Omental fat pad (tissue), 4 donors: ENCODE measurements around the gene DFFA. TPM values are rescaled to one million over a fixed set of nuclear protein-coding genes. Genes with fewer than 3 reads are reported as not detected.
"Not testable (repeated sequence)": the region's sequence is repeated elsewhere in the genome, so short reads cannot be mapped to it uniquely, and the experiment has no call there.

Experiments
- ATAC-seq: fragments of 150-250 bp; one replicate; pipeline ENCODE4 v1.9.1; 2016; ENCODE audit warnings: mild to moderate bottlenecking, moderate library complexity; ENCODE audit not compliant: low FRiP score
- DNase-seq: peaks from one replicate; pipeline ENCODE4 v3.0.0-alpha.2; 2019; ENCODE audit warnings: low spot score
- CTCF ChIP-seq, 3 donors: fragments of 450-650 bp; IDR thresholded peaks; one replicate each; pipeline ENCODE4 v1.5.1; 2016 to 2017; ENCODE audit warnings: antibody characterized with exemption in 3 of 3, mild to moderate bottlenecking in 3 of 3, moderate library complexity in 2 of 3
- total RNA-seq, 4 donors: library from RNA; depleted of rRNA; stranded (reverse); fragments of >200 nt; gene quantifications; one replicate each; pipeline ENCODE4 v1.1.0, GENCODE V29; 2016

DFFA gene
- total RNA-seq, 4 donors from 2014 or later: 17.8 to 27.2 (median 21.6) TPM

- ATAC-seq (no peak), DNase-seq (no peak)
- TF ChIP-seq CTCF (IDR thresholded peaks at IDR 0.05): no peak
Observed at GRCh38 chr1:10429868-10430215, 42.5 kb downstream of the DFFA start.

GRCh38 chr1:10428984-10429383 is 43.3 kb downstream of the DFFA start:
- TF ChIP-seq CTCF (IDR thresholded peaks at IDR 0.05): no peak
- no peak for ATAC-seq
- no peak for DNase-seq

- not testable (repeated sequence) for DNase-seq, ATAC-seq
Observed at GRCh38 chr1:10426535-10426848, 45.8 kb downstream of the DFFA start.

GRCh38 chr1:10425826-10426534 is 46.3 kb downstream of the DFFA start:
- ATAC-seq, DNase-seq: not testable (repeated sequence)

GRCh38 chr1:10424651-10425050 is 47.7 kb downstream of the DFFA start:
- TF ChIP-seq CTCF (IDR thresholded peaks at IDR 0.05): no peak
- DNase-seq (no peak), ATAC-seq (no peak)

GRCh38 chr1:10424034-10424433 is 48.3 kb downstream of the DFFA start:
- TF ChIP-seq CTCF (IDR thresholded peaks at IDR 0.05): no peak
- DNase-seq (no peak), ATAC-seq (peak; percentile 21)

- no peak for TF ChIP-seq CTCF (IDR thresholded peaks at IDR 0.05)
- no peak for ATAC-seq
Observed at GRCh38 chr1:10421637-10422036, 50.7 kb downstream of the DFFA start.

GRCh38 chr1:10419351-10419750 is 53.0 kb downstream of the DFFA start:
- ATAC-seq (no peak), DNase-seq (no peak)
- TF ChIP-seq CTCF (IDR thresholded peaks at IDR 0.05): no peak

More at GRCh38 chr1:10421637-10422036, 50.7 kb downstream of the DFFA start:
- DNase-seq: no peak

GRCh38 chr1:10418741-10419140 is 53.6 kb downstream of the DFFA start:
- ATAC-seq: not testable (repeated sequence)

GRCh38 chr1:10415967-10416366 is 56.4 kb downstream of the DFFA start:
- not testable (repeated sequence) for ATAC-seq, DNase-seq

More at GRCh38 chr1:10418741-10419140, 53.6 kb downstream of the DFFA start:
- DNase-seq: not testable (repeated sequence)
